Hypothalamus (tissue), 51 donors: ENCODE measurements around the gene SLC35E2B.
"Not testable (repeated sequence)": the region's sequence is repeated elsewhere in the genome, so short reads cannot be mapped to it uniquely, and the experiment has no call there.

Experiments used
- DNase-seq, 51 donors: peaks; one replicate each; lab custom pipeline; 2025; lab: John Stamatoyannopoulos, UW

SLC35E2B gene

DNA sequence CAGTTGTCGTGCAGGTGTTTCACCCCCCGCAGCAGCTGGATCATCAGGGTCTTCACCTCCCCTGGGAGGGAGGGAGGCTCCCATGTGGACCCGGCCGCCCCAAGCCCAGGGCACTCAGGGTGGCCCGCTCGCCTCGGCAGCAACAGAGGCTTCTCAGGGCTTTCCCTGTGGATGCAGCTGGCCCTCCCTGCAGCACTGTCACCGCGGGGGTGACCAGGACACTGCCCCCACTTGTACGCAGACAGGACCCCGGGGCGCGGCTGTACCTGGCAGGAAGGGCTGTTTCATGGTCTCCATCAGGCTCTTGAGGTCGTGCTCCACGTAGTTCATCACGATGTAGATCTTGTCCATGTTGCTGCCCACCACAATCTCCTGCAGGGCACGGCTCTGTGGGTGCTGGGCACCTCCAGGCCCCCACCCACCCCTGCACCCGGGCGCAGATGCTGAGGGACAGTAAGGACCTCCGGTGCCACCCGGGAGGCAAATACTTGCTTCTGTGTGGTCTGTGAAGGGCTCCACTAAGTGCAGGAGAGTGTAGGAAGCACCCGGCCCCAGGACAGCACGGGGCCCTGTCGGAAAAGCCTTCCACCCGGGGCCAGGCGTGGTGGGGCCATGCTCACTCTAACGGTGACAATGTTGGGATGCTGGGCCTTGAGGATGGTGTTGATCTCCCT is 11.8 kb upstream of the SLC35E2B start:
- DNase-seq, result not testable (repeated sequence)

DNA sequence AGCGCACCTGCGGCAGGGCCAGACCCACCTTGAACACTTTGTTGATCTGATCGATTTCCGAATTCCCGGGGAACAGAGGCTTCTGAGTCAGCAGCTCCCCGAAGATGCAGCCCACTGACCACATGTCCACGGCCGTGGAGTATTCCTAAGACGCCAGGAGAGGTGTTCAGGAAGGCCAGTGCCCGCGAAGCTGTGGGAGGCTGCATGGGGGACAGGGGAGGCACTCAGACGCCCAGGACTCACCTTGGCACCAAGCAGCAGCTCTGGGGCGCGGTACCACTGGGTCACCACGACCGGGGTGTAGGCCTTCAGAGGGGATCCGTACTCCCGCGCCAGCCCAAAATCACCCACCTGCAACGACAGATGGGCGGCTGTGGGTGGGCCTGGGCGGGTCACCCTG is 11.2 kb upstream of the SLC35E2B start:
- DNase-seq, result no peak

DNA sequence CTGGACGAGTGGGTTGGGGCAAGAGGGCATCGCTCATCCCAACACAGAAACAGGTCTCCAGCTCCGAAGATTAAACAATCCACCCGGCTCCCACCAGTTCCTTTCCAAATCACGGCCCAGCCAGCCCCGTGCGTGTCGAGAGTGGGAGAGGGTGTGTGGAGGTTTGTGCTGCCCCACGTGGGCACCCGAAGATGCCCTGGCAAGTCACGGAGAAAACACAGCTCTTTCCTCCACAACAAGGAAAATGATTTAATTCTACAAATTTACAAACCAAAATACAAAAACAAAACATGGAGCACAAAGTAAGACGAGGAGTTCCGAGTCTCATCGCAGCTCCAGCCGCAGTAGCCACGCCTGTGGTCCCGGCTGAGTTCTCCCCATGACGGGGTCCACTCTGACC is 9.9 kb upstream of the SLC35E2B start:
- DNase-seq, result not testable (repeated sequence)

DNA sequence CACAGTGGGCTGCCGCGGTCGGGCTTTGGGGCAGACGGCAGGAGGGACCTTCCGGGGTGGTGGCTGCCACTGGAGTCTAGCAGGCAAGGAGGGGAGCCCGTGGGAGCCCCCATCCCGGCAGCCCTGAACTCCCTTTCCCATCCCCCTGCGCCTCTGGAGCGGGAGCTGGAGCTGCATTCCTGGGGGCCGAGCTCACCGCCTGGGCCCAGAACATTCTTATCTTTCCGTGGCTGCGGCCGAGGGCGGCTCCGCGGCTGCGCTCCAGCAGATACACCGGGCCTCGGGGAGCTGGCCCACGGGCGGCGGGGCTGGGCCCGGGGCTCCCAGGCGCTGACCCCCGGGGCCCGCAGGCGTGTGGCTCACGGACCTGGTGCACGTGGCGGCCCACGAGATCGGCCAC is 8.0 kb upstream of the SLC35E2B start:
- not testable (repeated sequence) for DNase-seq

DNA sequence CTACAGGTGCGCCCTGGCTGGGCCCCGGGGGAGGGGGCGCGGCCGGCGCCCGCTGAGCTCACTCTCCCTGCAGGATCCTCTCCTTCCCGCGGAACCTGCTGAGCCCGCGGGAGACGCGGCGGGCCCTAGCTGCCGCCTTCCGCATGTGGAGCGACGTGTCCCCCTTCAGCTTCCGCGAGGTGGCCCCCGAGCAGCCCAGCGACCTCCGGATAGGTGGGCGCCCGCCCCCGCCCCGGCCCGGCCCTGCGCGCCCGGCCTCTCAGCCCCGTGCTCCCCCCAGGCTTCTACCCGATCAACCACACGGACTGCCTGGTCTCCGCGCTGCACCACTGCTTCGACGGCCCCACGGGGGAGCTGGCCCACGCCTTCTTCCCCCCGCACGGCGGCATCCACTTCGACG is 7.5 kb upstream of the SLC35E2B start:
- DNase-seq, result not testable (repeated sequence)

DNA sequence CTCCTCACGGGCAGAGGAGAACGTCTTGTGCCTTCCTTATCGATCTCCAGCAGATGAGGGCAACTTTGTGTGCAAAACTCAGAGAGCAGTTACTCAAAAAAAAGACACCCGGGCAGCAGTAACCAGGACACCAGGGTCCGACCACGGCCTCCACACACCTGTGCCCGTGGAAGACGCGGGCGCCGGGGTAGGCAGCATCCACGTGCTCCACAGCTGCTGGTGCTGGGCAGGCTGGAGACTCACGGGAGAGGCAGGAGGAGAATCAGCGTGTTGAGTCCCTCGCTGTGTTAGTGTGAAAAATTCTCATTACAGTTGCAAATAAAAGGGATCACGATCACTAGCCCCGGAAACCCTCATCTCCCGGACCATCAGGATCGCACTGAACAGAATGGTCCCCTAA is 6.5 kb upstream of the SLC35E2B start:
- not testable (repeated sequence) for DNase-seq

DNA sequence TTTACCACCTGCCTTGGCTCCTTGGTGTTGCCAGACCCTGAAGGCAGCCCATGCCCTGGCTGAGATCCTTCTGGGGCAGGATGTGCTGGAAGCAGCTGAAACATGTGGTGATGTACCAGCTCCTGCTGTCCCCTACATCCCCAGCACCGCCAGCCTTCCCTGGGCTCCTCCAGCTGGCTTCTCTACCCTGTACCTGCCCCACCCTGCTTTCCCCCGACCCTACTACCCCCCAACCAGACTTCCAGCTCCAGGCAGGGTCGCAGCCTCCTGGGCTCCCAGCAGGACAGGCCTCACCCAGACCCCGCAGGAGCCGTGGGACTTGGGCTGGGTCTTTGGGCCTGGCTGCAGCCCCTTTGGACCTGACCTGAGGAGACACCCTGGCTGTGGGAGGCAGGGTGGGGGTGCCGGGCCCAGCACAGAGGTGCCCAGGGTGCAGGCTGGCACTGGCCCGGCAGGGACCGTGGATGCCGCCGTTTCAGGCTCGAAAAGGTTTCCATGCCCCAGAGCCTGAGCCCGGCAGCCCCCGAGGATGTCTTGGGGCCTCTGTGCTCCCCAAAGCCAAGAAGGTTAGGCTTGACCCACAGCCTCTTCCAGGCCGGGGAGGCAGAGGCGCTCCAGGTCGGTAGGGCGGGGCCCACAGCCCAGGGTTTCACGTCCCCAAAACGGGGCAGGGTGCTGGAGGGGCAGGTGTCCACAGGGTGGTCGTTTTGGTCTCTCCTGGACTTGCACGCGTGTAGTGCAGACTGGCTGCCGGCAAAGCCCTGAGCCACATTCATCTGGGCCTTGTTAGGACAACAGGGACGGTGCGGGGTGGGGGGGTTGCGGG is 5.0 kb upstream of the SLC35E2B start:
- DNase-seq, result not testable (repeated sequence)

DNA sequence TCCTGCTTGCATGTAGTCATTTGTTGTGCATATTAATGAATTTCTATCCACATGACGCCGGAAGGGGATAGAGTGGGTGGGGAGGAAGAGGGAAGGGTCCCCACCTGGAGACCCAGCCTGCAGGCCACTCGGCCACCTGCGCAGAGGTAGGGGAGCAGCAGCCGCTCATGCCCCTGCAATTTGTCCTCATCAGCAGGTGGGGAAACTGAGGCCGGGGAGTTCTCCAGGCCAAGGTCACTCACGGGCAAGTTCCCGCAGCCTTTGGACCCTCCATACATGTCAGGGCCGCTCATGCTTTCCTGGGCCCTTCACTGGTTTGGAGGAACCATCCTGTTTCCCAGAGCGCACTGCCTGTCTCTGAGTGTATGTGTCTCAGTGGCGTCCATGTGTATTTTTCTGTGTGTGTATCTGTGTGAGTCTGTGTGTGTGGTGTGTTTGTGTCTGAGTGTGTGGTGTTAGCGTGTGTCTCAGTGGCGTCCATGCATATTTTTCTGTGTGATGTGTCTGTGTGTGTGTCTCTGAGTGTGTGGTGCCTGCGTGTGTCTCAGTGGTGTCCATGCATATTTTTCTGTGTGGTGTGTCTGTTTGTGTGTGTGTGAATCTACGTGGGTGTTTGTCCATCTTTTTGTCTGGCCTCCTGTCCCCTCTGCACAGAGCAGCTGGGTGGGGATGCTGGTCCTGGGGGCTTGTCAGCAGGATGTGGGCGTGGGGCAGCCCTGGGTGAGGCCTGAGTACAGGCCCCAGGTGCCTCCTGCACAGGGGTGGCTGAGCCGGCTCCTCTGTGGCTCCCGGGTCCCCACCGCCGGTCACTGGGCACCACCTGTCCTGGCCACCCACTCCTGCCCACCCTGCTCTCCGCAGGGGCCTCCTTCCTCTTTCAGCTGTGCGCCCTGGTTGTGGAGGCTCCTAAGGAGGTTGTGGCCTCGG is 4.1 kb upstream of the SLC35E2B start:
- not testable (repeated sequence) for DNase-seq

DNA sequence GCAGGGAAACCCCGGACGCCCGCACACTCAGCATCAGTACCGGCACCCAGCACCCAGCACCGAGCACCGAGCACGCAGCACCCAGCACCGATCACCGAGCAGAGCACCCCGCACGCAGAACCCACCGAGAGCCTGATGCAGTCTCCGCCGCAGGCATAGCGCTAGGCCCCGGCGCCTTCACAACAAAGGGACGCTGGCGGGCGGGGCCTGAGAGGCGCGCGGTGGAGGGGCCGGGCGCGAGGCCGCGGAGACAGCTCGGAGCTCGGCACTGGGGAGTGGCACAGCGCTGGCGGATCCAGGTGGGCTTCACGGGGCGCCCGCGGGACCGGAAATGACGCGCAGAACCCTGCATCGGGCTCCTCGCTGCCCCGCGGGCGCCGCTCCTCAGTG is 276 bp downstream of the SLC35E2B start:
- DNase-seq, result peak in 28 of 51 donors; percentile 40 to 90 (median 64)

DNA sequence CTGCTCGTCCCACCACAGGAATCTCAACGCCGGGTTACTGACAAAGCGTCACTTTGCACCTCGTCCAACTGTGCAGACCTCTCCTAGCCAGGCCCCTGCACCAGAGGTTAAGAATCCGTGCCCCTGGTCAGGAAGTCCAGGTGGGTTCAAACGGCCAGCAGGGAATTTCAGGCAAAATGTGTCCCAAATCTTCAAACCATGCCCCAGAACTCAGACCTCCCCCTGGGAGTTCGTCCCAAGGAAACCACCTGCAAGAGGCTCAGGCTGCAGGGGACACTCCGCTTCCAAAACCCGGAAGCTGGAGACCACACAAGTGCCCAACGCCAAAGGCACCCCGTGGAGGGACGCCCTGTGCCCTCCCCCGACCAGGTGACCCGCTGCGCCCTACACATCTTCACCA is 1.2 kb downstream of the SLC35E2B start:
- DNase-seq, result not testable (repeated sequence)

DNA sequence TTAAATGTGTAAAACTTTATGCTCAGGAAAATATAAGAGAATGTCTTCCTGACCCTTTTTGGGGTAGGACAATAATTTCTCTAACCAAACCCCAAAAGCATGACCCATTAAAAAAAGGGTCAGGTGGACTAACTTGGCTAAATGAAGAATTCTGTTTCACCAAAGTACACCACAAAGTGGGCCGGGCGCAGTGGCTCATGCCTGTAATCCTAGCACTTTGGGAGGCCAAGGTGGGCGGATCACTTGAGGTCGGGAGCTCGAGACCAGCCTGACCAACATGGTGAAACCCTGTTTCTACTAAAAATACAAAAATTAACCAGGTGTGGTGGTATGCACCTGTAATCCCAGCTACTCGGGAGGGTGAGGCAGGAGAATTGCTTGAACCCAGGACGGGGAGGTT is 3.1 kb downstream of the SLC35E2B start:
- DNase-seq, result not testable (repeated sequence)

DNA sequence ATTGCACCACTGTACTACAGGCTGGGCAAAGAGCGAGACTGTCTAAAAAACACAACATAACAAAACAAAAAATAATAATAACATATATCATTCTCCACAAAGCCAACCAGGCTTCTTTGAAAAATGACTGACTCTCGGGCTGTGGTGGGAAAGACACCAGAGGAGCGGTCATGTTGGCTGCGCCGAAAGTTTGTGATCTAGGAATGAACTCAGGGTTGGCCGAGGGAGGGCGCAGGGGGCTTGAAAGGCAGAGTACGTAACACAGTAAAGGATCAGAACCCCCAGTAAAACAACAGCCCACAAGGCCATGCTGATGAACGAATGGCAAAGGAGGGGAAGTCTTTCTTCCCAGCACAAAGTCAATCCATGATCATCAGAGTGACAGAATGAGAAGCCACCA is 4.7 kb downstream of the SLC35E2B start:
- DNase-seq, result peak in 1 of 51 donors; percentile 25

DNA sequence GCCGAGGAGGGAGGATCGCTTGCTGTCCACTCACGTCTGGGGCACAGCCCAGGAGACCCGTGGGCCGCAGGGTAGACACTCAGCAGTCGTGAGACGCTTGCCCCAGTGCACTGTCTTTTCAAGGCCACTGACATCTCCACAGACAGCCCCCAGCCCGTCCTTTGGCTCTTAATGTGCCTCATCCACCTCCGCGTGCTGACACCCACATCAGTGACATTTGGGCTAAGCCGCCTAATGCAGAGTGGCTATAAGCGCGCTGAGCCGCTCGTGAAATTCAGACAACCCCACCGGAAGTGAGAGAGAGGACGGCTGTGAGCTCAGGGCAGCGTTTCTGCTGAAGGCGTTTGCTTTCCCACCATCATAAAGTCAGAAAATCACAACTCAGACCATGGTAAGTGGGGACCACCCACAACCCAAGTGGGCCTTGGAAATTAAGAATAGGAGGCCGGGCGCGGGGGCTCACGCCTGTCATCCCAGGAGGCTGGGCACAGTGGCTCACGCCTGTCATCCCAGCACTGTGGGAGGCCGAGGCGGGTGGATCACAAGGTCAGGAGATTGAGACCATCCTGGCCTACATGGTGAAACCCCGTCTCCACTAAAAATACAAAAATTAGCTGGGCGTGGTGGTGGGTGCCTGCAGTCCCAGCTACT is 8.4 kb downstream of the SLC35E2B start:
- no peak for DNase-seq

DNA sequence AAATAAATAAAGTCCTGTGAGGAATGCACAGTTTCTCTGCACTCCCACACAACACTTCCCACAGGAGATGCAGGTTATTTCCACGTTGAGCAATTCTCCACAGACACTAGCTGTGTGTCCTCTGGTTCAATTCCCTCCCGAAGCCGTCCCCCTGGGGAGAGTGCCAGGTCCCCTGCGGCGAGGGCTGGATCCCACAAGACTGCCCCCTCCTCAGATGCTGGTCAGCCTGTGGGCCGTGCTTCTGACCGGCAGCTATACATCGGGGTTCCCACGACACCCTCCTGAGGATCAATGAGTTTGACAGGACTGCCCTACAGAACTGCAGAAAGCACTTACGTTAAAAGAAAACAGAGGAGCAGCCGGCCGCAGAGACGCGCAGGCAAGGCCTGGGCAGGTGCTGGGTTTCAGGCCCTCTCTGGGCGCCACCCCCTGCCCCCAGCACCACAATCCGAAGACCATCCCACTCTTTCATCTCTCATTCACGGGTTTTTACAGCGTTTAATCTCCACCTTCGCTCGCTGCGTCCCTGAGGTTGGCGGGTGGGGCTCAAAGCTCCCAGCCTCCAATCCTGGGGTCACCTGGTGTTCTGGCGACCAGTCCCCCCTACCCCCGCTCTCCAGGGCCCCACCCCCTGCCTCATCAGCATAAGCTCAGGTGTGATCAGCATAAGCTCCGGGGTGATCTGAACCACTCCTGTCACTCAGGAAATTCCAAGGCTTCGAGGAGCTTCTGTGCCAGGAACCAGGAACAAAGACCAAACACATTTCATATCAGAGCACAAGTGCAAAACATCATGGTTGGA is 9.3 kb downstream of the SLC35E2B start:
- no peak for DNase-seq

DNA sequence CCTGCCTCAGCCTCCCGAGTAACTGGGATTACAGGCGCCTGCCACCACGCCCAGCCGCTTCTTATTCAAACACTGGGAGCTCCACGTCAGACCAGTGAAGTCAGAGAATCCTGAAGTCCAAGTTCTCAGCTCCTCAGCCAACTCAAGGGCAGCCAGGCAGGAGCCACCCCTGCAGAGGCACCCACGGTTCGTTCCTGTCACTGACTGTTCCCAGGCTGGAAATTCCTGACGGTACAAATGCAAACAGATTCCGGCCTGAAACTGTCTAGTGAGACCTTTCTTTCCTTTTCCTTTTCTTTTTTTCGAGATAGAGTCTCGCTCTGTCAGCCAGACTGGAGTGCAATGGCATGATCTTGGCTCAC is 11.7 kb downstream of the SLC35E2B start:
- no peak for DNase-seq

DNA sequence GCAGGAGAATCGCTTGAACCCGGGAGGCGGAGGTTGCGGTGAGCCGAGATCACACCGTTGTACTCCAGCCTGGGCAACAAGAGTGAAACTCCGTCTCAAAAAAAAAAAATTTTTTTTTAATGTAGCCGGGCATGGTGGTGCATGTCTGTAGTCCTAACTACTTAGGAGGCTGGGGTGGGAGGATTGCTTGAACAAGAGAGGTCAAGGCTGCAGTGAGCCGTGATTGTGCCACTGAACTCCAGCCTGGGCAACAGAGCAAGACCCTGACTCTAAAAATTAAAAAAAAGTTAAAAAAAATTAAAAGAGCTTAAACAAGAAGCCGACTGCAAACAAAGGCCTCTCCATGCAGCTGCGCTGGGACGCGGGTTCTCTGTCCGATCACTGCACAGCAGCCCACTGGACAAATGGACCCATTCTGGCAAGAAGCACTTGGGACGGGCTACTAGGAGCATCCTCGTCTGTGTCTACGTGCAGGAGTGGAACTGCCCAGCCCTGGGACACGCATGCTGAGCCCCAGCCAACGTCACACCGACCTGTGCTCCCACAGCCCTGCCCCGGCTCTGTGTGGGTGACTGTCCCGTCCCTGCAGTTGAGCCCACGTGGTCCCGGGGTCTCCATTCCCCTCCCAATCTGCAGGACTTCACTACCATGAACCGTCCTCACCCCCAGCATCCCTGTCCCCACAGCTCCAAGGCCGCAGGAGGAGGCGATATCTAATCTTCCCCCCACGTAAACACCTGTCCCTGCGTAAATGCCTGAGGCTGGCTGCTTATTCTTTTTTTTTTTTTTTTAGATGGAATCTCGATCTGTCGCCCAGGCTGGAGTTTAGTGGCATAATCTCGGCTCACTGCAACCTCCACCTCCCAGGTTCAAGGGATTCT is 12.3 kb downstream of the SLC35E2B start:
- no peak for DNase-seq

DNA sequence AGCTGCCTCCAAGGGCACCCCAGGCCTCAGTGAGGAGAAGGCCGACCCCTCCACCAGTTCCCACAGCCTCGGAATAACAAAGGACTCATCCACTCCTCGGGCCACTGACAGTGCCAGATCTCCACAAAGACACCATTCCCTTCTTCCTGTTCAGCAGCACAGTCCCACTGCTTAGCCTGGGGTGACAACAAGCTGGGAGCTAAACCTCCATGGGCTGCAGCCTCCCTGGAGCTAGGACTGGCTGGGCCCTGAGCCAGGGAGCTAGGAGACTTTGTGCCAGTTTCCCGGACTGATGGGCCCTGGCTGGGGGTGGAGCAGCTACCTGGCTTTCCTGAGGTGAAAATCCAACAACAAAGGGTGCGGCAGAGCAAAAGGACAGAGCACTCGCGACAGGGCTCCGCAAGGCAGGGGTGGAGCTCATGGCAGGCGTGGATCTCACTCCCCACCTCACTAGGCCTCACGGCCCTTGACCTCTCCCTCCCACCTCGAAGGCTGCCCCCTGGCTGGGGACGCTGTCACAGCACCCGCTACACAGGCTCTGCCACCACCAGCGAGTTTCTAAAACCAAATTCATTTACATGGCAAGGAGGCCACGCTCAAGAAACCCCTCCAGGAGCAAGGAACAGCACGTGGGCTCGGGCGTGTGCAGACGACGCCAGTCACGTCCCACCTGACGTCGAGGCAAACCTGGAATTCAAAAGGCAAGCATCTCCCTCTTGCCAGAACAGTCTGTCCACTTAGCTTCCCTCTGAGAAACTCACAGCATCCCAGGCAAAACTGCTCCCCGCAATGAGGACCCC is 13.8 kb downstream of the SLC35E2B start:
- DNase-seq, result peak in 4 of 51 donors; percentile 5 to 17 (median 6)
